ENCODE data around the gene EXOSC5.

DNA sequence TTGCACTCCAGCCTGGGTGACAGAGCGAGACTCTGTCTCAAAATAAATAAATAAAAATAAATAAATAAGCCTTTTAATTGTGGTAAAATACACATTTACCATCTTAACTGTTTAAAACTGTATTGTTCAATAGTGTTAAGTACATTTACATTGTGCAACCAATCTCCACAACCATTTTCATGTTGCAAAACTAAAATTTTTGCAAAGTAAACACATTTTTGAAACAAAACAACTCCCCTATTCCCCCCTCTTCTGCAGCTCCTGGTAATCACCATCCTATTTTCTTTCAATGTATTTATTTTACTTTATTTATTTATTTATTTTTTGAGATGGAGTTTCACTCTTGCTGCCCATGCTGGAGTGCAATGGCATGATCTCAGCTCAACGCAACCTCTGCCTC is 27.4 kb downstream of the EXOSC5 start:
- TF ChIP-seq, protein P1, sequence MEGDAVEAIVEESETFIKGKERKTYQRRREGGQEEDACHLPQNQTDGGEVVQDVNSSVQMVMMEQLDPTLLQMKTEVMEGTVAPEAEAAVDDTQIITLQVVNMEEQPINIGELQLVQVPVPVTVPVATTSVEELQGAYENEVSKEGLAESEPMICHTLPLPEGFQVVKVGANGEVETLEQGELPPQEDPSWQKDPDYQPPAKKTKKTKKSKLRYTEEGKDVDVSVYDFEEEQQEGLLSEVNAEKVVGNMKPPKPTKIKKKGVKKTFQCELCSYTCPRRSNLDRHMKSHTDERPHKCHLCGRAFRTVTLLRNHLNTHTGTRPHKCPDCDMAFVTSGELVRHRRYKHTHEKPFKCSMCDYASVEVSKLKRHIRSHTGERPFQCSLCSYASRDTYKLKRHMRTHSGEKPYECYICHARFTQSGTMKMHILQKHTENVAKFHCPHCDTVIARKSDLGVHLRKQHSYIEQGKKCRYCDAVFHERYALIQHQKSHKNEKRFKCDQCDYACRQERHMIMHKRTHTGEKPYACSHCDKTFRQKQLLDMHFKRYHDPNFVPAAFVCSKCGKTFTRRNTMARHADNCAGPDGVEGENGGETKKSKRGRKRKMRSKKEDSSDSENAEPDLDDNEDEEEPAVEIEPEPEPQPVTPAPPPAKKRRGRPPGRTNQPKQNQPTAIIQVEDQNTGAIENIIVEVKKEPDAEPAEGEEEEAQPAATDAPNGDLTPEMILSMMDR (IDR thresholded peaks at IDR 0.05): no peak
- no peak for TF ChIP-seq POLR2A (IDR thresholded peaks at IDR 0.05)
